GM23338 (cell line): ENCODE data around the gene KCNH5. TPM values are rescaled to one million over a fixed set of nuclear protein-coding genes. Genes with fewer than 3 reads are reported as not detected.

Experiments
- ATAC-seq: fragments of 200-7000 bp; cut with Tn5 transposase; 3 replicates; pipeline ENCODE4 v1.9.1; 2020
- DNase-seq: peaks from one replicate; pipeline ENCODE4 v3.0.0-alpha.2; 2015; ENCODE audit warnings: low spot score
- H2AFZ ChIP-seq: fragments of 200-600 bp; sonication (generic); 2 replicates; pipeline ENCODE4 v1.8.0; 2016; ENCODE audit warnings: antibody characterized with exemption, mild to moderate bottlenecking, moderate library complexity
- H3F3A ChIP-seq: fragments of 200-600 bp; sonication (generic); replicated peaks from 2 replicates; pipeline ENCODE4 v1.8.0; 2017; ENCODE audit warnings: antibody characterized with exemption, mixed run types, low read depth
- H3K27ac ChIP-seq: fragments of 200-600 bp; sonication (generic); 2 replicates; pipeline ENCODE4 v1.6.1; 2016; ENCODE audit warnings: low read depth
- H3K27me3 ChIP-seq: fragments of 200-600 bp; sonication (generic); 2 replicates; pipeline ENCODE4 v1.8.0; 2016; ENCODE audit warnings: mild to moderate bottlenecking, mixed run types, moderate library complexity; ENCODE audit not compliant: insufficient read depth
- H3K36me3 ChIP-seq: fragments of 200-600 bp; sonication (generic); 2 replicates; pipeline ENCODE4 v1.8.0; 2016; ENCODE audit warnings: mild to moderate bottlenecking; ENCODE audit not compliant: insufficient read depth
- H3K4me1 ChIP-seq: fragments of 200-600 bp; sonication (generic); 2 replicates; pipeline ENCODE4 v1.8.0; 2016; ENCODE audit warnings: mild to moderate bottlenecking, moderate library complexity; ENCODE audit not compliant: insufficient read depth
- H3K4me2 ChIP-seq: fragments of 200-600 bp; sonication (generic); 2 replicates; pipeline ENCODE4 v1.7.1; 2017; ENCODE audit warnings: mixed run types
- H3K4me3 ChIP-seq: fragments of 200-600 bp; sonication (generic); 2 replicates; pipeline ENCODE4 v1.6.1; 2016; ENCODE audit warnings: mixed run types
- H3K79me2 ChIP-seq: fragments of 200-600 bp; sonication (generic); replicated peaks from 2 replicates; pipeline ENCODE4 v1.8.0; 2017; ENCODE audit warnings: mild to moderate bottlenecking; ENCODE audit not compliant: insufficient read depth
- H3K9me2 ChIP-seq: fragments of 200-600 bp; sonication (generic); 2 replicates; pipeline ENCODE4 v1.8.0; 2017; ENCODE audit not compliant: insufficient read depth
- H4K20me1 ChIP-seq: fragments of 200-600 bp; sonication (generic); replicated peaks from 2 replicates; pipeline ENCODE4 v1.8.0; 2017; ENCODE audit warnings: mild to moderate bottlenecking; ENCODE audit not compliant: insufficient read depth
- H3K27ac Mint-ChIP-seq: 2 replicates; pipeline ENCODE4 v1.8.0; 2020; ENCODE audit warnings: inconsistent platforms, mild to moderate bottlenecking, moderate library complexity, mixed read lengths
- H3K27me3 Mint-ChIP-seq: 3 replicates; pipeline ENCODE4 v1.8.0; 2022; ENCODE audit warnings: low read depth, mild to moderate bottlenecking, moderate library complexity, mixed read lengths, inconsistent platforms; ENCODE audit not compliant: insufficient read depth, poor library complexity
- H3K36me3 Mint-ChIP-seq: 3 replicates; pipeline ENCODE4 v1.8.0; 2021; ENCODE audit warnings: low read depth, mild to moderate bottlenecking, inconsistent platforms, moderate library complexity, mixed read lengths
- H3K4me1 Mint-ChIP-seq: 3 replicates; pipeline ENCODE4 v1.8.0; 2020; ENCODE audit warnings: mild to moderate bottlenecking, inconsistent platforms, mixed read lengths
- H3K4me3 Mint-ChIP-seq: 3 replicates; pipeline ENCODE4 v1.8.0; 2021; ENCODE audit warnings: moderate library complexity, mild to moderate bottlenecking, inconsistent platforms, mixed read lengths
- H3K9me3 Mint-ChIP-seq: 3 replicates; pipeline ENCODE4 v1.8.0; 2020; ENCODE audit warnings: moderate library complexity, mild to moderate bottlenecking, inconsistent platforms, mixed read lengths
- CREB1 ChIP-seq: fragments of 250-450 bp; sonication (Bioruptor Pico); IDR thresholded peaks from 2 replicates; pipeline ENCODE4 v1.5.0; 2020; ENCODE audit warnings: low read depth, mild to moderate bottlenecking, moderate library complexity
- ETS1 ChIP-seq: IDR thresholded peaks from 2 replicates; pipeline ENCODE4 v1.6.1; 2016; ENCODE audit warnings: antibody characterized with exemption
- EZH2 ChIP-seq: fragments of 200-600 bp; sonication (generic); IDR thresholded peaks from one replicate; pipeline ENCODE4 v1.8.0; 2017; ENCODE audit warnings: antibody characterized with exemption, mild to moderate bottlenecking, low read depth; ENCODE audit not compliant: unreplicated experiment
- EZH2phosphoT487 ChIP-seq: fragments of 200-600 bp; sonication (generic); IDR thresholded peaks from one replicate; pipeline ENCODE4 v1.8.1; 2018; ENCODE audit warnings: antibody characterized with exemption; ENCODE audit not compliant: unreplicated experiment
- JUNB ChIP-seq: IDR thresholded peaks from one replicate; pipeline ENCODE4 v1.6.1; 2016; ENCODE audit warnings: antibody characterized with exemption; ENCODE audit not compliant: unreplicated experiment
- NANOG ChIP-seq: IDR thresholded peaks from 2 replicates; pipeline ENCODE4 v1.6.1; 2016; ENCODE audit warnings: antibody characterized with exemption, borderline replicate concordance
- POLR2AphosphoS5 ChIP-seq: IDR thresholded peaks from 2 replicates; pipeline ENCODE4 v1.6.1; 2016; ENCODE audit warnings: antibody characterized with exemption, low read depth
- STAT1 ChIP-seq: IDR thresholded peaks from one replicate; pipeline ENCODE4 v1.6.1; 2016; ENCODE audit warnings: antibody characterized with exemption; ENCODE audit not compliant: unreplicated experiment
- ZNF114 ChIP-seq: fragments of 250-450 bp; sonication (Bioruptor Pico); IDR thresholded peaks from 2 replicates; pipeline ENCODE4 v1.5.0; 2020; ENCODE audit warnings: mild to moderate bottlenecking, moderate library complexity
- ZNF331 ChIP-seq: fragments of 250-450 bp; sonication (Bioruptor Pico); IDR thresholded peaks from 2 replicates; pipeline ENCODE4 v1.5.0; 2020; ENCODE audit warnings: low read depth, mild to moderate bottlenecking, moderate library complexity
- ZNF462 ChIP-seq: fragments of 250-450 bp; sonication (Bioruptor Pico); IDR thresholded peaks from 2 replicates; pipeline ENCODE4 v1.5.0; 2020; ENCODE audit warnings: mild to moderate bottlenecking, moderate library complexity
- polyA plus RNA-seq: library from polyadenylated mRNA; unstranded; fragments of >200 nt; fragmentation: Nextera tagmentation; extraction: Ambion mirVana; gene quantifications from 2 replicates; pipeline ENCODE4 v1.2.1, GENCODE V29; 2016
- total RNA-seq: library from RNA; depleted of rRNA; stranded (reverse); fragments of >200 nt; shearing (Covaris generic); gene quantifications from 2 replicates; pipeline ENCODE4 v1.2.3, GENCODE V29; 2014
- TF ChIP-seq, protein P1 (sequence below), 2 experiments: fragments of 200-600 bp in 1 of 2; sonication (generic) in 1 of 2; conservative IDR thresholded peaks; 2 replicates each; pipeline versions ENCODE4 v1.5.1 to v1.6.1; 2016 to 2017; ENCODE audit warnings: antibody characterized with exemption in 2 of 2, low read depth in 2 of 2, mild to moderate bottlenecking in 2 of 2, moderate library complexity in 1 of 2
- TF ChIP-seq, protein P2 (sequence below): IDR thresholded peaks from one replicate; pipeline ENCODE4 v1.6.1; 2018; ENCODE audit warnings: antibody characterized with exemption; ENCODE audit not compliant: unreplicated experiment

Gene KCNH5
- total and polyA plus RNA-seq, 2 experiments from 2014 or later: 0.71 to 0.83 TPM

DNA sequence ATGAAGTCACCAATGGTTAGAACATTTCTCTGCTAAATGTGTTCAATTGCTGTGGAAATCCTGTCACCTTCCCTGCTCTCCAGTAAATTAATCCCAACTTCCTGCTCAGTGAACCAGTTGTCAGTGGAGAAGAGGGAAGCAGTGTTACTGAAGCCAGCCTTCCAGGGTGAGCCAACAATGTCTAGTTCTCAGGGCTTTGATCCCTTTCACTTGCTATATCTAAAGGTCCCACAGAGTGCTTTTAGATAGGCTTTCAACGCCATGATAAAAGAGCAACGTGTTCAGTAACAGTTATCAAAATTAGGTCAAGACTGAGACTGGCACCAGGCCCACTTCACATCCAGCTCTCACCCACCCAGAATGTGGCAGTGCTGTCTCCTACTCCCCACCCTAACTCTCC is 139.7 kb downstream of the KCNH5 start:
- no peak overlapping the region for H3K4me2 ChIP-seq
- H3K4me1 Mint-ChIP-seq: peaks cover 5% of the 10 kb centered on the region; the same call in 2 of the 3 replicates
- no peak overlapping the region for H3K4me3 ChIP-seq
- no peaks in the 10 kb centered on the region for H3K27me3 Mint-ChIP-seq
- no peak for DNase-seq
- no peaks in the 10 kb centered on the region for H3K27me3 ChIP-seq
- H3K36me3 Mint-ChIP-seq: peaks cover 4% of the 10 kb centered on the region; the same call in 1 of the 3 replicates
- no peaks in the 10 kb centered on the region; the same call in 2 of the 3 replicates for H3K9me3 Mint-ChIP-seq
- no peak overlapping the region for H3K27ac Mint-ChIP-seq
- H3K27ac ChIP-seq: no peak overlapping the region
- no peak for ATAC-seq
- peaks cover 7% of the 10 kb centered on the region; the same call in 1 of the 2 replicates for H3K9me2 ChIP-seq
- no peaks in the 10 kb centered on the region for H3K36me3 ChIP-seq
- H3F3A ChIP-seq: no peaks in the 10 kb centered on the region
- no peaks in the 10 kb centered on the region for H3K4me1 ChIP-seq
- no peak for TF ChIP-seq ZNF462 (CRISPR knock-in tag)
- TF ChIP-seq, protein P1, sequence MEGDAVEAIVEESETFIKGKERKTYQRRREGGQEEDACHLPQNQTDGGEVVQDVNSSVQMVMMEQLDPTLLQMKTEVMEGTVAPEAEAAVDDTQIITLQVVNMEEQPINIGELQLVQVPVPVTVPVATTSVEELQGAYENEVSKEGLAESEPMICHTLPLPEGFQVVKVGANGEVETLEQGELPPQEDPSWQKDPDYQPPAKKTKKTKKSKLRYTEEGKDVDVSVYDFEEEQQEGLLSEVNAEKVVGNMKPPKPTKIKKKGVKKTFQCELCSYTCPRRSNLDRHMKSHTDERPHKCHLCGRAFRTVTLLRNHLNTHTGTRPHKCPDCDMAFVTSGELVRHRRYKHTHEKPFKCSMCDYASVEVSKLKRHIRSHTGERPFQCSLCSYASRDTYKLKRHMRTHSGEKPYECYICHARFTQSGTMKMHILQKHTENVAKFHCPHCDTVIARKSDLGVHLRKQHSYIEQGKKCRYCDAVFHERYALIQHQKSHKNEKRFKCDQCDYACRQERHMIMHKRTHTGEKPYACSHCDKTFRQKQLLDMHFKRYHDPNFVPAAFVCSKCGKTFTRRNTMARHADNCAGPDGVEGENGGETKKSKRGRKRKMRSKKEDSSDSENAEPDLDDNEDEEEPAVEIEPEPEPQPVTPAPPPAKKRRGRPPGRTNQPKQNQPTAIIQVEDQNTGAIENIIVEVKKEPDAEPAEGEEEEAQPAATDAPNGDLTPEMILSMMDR (conservative IDR thresholded peaks at IDR 0.05; ENCODE audit: low read depth in 2 of 2): no peak
- TF ChIP-seq ZNF114: no peak
- TF ChIP-seq, protein P2, sequence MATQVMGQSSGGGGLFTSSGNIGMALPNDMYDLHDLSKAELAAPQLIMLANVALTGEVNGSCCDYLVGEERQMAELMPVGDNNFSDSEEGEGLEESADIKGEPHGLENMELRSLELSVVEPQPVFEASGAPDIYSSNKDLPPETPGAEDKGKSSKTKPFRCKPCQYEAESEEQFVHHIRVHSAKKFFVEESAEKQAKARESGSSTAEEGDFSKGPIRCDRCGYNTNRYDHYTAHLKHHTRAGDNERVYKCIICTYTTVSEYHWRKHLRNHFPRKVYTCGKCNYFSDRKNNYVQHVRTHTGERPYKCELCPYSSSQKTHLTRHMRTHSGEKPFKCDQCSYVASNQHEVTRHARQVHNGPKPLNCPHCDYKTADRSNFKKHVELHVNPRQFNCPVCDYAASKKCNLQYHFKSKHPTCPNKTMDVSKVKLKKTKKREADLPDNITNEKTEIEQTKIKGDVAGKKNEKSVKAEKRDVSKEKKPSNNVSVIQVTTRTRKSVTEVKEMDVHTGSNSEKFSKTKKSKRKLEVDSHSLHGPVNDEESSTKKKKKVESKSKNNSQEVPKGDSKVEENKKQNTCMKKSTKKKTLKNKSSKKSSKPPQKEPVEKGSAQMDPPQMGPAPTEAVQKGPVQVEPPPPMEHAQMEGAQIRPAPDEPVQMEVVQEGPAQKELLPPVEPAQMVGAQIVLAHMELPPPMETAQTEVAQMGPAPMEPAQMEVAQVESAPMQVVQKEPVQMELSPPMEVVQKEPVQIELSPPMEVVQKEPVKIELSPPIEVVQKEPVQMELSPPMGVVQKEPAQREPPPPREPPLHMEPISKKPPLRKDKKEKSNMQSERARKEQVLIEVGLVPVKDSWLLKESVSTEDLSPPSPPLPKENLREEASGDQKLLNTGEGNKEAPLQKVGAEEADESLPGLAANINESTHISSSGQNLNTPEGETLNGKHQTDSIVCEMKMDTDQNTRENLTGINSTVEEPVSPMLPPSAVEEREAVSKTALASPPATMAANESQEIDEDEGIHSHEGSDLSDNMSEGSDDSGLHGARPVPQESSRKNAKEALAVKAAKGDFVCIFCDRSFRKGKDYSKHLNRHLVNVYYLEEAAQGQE: no peak
- TF ChIP-seq ZNF331 (CRISPR knock-in tag): no peak
- TF ChIP-seq POLR2AphosphoS5: no peak
- no peak for TF ChIP-seq ETS1
- no peak for TF ChIP-seq EZH2phosphoT487
- TF ChIP-seq STAT1: no peak
- no peak for TF ChIP-seq EZH2
- no peak for TF ChIP-seq CREB1 (CRISPR knock-in tag)
- TF ChIP-seq JUNB: no peak
- TF ChIP-seq NANOG: no peak
- no peak overlapping the region for H2AFZ ChIP-seq
- no peaks in the 10 kb centered on the region for H4K20me1 ChIP-seq
- H3K4me3 Mint-ChIP-seq: no peak overlapping the region
- H3K79me2 ChIP-seq: no peaks in the 10 kb centered on the region
